K562 (cell line): ENCODE results near the gene ACLY. TPM values are rescaled to one million over a fixed set of nuclear protein-coding genes. Genes with fewer than 3 reads are reported as not detected.
A peak's percentile ranks its signal among the peaks of the same experiment; 100 is the strongest.

Experiments
- E2F1 ChIP-seq: sonication (generic); formaldehyde crosslinking; IDR thresholded peaks from 2 replicates; pipeline ENCODE4 v1.8.1; 2023; ENCODE audit warnings: mild to moderate bottlenecking, missing genetic modification reagents, moderate library complexity
- SIN3A ChIP-seq, 2 experiments: fragments of 150-350 bp in 1 of 2; IDR thresholded peaks; 2 replicates each; pipeline ENCODE4 v1.6.1; 2011 to 2016; ENCODE audit warnings: borderline replicate concordance in 2 of 2, low read depth in 2 of 2, low read length in 2 of 2, mild to moderate bottlenecking in 2 of 2, moderate library complexity in 2 of 2; ENCODE audit not compliant: control insufficient read depth in 1 of 2
- THRAP3 ChIP-seq: fragments of 450-650 bp; IDR thresholded peaks from 2 replicates; pipeline ENCODE4 v1.6.1; 2016; ENCODE audit warnings: mild to moderate bottlenecking, inconsistent platforms, borderline replicate concordance
- ZBTB40 ChIP-seq, 2 experiments: fragments of 450-650 bp in 1 of 2; sonication (generic) in 1 of 2; formaldehyde crosslinking in 1 of 2; IDR thresholded peaks; 2 replicates each; pipeline versions ENCODE4 v1.7.1 to v1.9.0; 2016 to 2022; ENCODE audit warnings: inconsistent platforms in 1 of 2, mild to moderate bottlenecking in 1 of 2, missing genetic modification reagents in 1 of 2
- ZNF165 ChIP-seq: fragments of 250-450 bp; sonication (Bioruptor Pico); IDR thresholded peaks from 2 replicates; pipeline ENCODE4 v1.4.0; 2020; ENCODE audit warnings: borderline replicate concordance
- polyA plus RNA-seq, 8 experiments: library from polyadenylated mRNA; depleted of rRNA in 4 of 8; stranded (reverse) in 5 of 8; unstranded in 3 of 8; fragments of >200 nt; fragmentation: Nextera tagmentation in 2 of 8; fragmentation: Illumina TruSeq in 1 of 8; extraction: Ambion mirVana in 2 of 8; extraction: Trizol in 1 of 8; gene quantifications; 2 replicates each; pipeline versions ENCODE4 v1.2.1 to v1.2.3, GENCODE V29; 2011 to 2014; ENCODE audit warnings: inconsistent platforms in 1 of 8, missing spikeins in 1 of 8
- total RNA-seq, 7 experiments: library from RNA; depleted of rRNA in 6 of 7; stranded (reverse); fragments of >200 nt in 6 of 7; fragmentation: Illumina TruSeq in 2 of 7; extraction: Trizol in 2 of 7; gene quantifications; 2 replicates each; pipeline versions ENCODE4 v1.2.1 to v1.2.3, GENCODE V29; 2011 to 2021; ENCODE audit warnings: low replicate concordance in 1 of 7
- TF ChIP-seq, protein P1 (sequence below): fragments of 450-650 bp; IDR thresholded peaks from 2 replicates; pipeline ENCODE4 v1.6.1; 2018; ENCODE audit warnings: mild to moderate bottlenecking, low read depth; ENCODE audit not compliant: partially characterized antibody
- TF ChIP-seq, protein P2 (sequence below): fragments of 450-650 bp; IDR thresholded peaks from 2 replicates; pipeline ENCODE4 v1.6.1; 2014; ENCODE audit warnings: low read depth, mild to moderate bottlenecking, moderate library complexity, borderline replicate concordance
- TF ChIP-seq, protein P3 (sequence below): fragments of 450-650 bp; formaldehyde crosslinking; IDR thresholded peaks from 2 replicates; pipeline ENCODE4 v1.4.0; 2022; ENCODE audit warnings: mild to moderate bottlenecking, moderate library complexity

ACLY gene
- total and polyA plus RNA-seq, 9 of the 15 experiments (the other 6 are each of a cell fraction or from before 2014, with no cell fraction given) = 42.9 to 280 (median 125) TPM

DNA sequence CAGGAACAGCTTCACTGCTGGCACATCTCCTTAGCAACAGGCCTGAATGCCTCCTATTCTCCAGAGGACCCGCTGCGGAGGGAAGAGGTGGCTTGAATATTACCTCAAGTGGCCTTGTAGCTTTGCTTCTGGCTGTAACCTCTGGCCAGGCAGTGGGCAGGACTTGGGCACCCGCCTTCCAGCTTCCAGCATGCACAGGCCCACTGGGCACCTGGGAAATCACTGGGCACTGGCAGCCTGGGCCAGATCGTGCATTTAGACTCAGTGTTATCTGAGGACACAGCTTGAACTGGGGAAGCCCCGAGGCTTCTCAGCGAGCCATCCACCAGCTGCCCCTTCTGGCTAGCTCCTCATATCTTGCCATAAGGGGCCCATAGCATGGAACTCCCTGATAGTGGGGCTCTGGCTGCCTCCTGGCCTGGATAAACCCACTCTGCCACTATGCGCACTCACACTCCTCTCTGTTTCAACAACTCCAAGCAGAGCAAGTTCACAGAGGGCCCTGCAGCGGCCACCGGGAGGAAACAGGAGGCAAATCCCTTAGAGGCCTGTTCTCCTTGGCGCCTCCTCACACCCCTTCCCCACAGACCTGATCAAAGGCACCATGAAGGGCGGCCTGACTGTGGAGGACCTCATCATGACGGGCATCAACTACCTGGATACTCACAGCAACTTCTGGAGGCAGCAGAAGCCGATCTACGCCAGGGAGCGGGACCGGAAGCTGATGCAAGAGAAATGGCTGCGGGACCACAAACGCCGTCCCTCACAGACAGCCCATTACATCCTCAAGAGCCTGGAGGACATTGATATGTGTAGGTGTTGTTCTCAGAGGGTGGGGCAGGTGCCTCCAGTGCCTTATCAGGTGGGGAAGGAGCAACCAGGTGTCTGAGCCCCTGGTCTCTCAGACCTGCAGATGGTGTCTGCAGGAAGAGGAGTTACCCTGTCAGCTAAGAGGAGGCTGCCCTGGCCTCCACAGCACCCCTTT is 19.5 kb upstream of the ACLY start (continued):
- peak; percentile 33; the same call in 1 of the 2 replicates for TF ChIP-seq ZBTB40 (IDR thresholded peaks at IDR 0.05)
- no peak for TF ChIP-seq ZBTB40 (CRISPR knock-in tag; IDR thresholded peaks at IDR 0.05)
- no peak for TF ChIP-seq ZNF165 (CRISPR knock-in tag)
- no peak for TF ChIP-seq E2F1 (CRISPR knock-in tag)
- no peak for TF ChIP-seq THRAP3
- TF ChIP-seq, protein P1, sequence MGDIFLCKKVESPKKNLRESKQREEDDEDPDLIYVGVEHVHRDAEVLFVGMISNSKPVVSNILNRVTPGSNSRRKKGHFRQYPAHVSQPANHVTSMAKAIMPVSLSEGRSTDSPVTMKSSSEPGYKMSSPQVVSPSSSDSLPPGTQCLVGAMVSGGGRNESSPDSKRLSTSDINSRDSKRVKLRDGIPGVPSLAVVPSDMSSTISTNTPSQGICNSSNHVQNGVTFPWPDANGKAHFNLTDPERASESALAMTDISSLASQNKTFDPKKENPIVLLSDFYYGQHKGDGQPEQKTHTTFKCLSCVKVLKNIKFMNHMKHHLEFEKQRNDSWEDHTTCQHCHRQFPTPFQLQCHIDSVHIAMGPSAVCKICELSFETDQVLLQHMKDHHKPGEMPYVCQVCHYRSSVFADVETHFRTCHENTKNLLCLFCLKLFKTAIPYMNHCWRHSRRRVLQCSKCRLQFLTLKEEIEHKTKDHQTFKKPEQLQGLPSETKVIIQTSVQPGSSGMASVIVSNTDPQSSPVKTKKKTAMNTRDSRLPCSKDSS = no peak
- TF ChIP-seq, protein P2, sequence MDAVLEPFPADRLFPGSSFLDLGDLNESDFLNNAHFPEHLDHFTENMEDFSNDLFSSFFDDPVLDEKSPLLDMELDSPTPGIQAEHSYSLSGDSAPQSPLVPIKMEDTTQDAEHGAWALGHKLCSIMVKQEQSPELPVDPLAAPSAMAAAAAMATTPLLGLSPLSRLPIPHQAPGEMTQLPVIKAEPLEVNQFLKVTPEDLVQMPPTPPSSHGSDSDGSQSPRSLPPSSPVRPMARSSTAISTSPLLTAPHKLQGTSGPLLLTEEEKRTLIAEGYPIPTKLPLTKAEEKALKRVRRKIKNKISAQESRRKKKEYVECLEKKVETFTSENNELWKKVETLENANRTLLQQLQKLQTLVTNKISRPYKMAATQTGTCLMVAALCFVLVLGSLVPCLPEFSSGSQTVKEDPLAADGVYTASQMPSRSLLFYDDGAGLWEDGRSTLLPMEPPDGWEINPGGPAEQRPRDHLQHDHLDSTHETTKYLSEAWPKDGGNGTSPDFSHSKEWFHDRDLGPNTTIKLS = no peak
- TF ChIP-seq SIN3A (IDR thresholded peaks at IDR 0.05; ENCODE audit: borderline replicate concordance in 2 of 2, control insufficient read depth in 1 of 2, low read depth in 2 of 2, low read length in 2 of 2) = no peak
- TF ChIP-seq, protein P3, sequence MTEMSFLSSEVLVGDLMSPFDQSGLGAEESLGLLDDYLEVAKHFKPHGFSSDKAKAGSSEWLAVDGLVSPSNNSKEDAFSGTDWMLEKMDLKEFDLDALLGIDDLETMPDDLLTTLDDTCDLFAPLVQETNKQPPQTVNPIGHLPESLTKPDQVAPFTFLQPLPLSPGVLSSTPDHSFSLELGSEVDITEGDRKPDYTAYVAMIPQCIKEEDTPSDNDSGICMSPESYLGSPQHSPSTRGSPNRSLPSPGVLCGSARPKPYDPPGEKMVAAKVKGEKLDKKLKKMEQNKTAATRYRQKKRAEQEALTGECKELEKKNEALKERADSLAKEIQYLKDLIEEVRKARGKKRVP (CRISPR knock-in tag) = peak; percentile 86
